PC-9 (cell line): Measurements from ENCODE around the gene PSMD2. TPM values are rescaled to one million over a fixed set of nuclear protein-coding genes. Genes with fewer than 3 reads are reported as not detected.

Experiments
- BruUV-seq: library from RNA; stranded (reverse); fragments of 400-500 nt; replicated peaks from 2 replicates; lab custom pipeline; 2021; lab: Mats Ljungman, UMichigan
- CTCF ChIA-PET: fragments of 300-600 bp; sonication (Branson Sonifier 250); formaldehyde crosslinking; loops from one replicate; lab custom pipeline; 2022; ENCODE audit warnings: antibody characterized with exemption; lab: Charles Lee
- POLR2A ChIA-PET: fragments of 300-600 bp; sonication (Branson Sonifier 250); formaldehyde crosslinking; loops from one replicate; lab custom pipeline; 2022; ENCODE audit warnings: antibody characterized with exemption; ENCODE audit not compliant: unreplicated experiment; lab: Charles Lee
- DNase-seq, 2 experiments: peaks; one replicate each; pipeline versions ENCODE4 v3.0.0 to v3.0.0-alpha.2; 2015 to 2022; ENCODE audit warnings: mixed read lengths in 1 of 2
- H2AFZ ChIP-seq: fragments of 200-600 bp; sonication (generic); 2 replicates; pipeline ENCODE4 v1.8.1; 2017; ENCODE audit warnings: antibody characterized with exemption
- H3F3A ChIP-seq: fragments of 200-600 bp; sonication (generic); 2 replicates; pipeline ENCODE4 v1.8.1; 2017; ENCODE audit warnings: antibody characterized with exemption, mild to moderate bottlenecking, low read depth; ENCODE audit not compliant: insufficient read depth
- H3K27ac ChIP-seq: fragments of 200-600 bp; sonication (generic); 2 replicates; pipeline ENCODE4 v1.6.1; 2016; ENCODE audit warnings: mixed run types
- H3K27me3 ChIP-seq: fragments of 200-600 bp; sonication (generic); 2 replicates; pipeline ENCODE4 v1.6.1; 2016; ENCODE audit warnings: low read depth, mixed run types; ENCODE audit not compliant: insufficient read depth
- H3K36me3 ChIP-seq: fragments of 200-600 bp; sonication (generic); 2 replicates; pipeline ENCODE4 v1.6.1; 2016; ENCODE audit warnings: low read depth, mixed run types
- H3K4me1 ChIP-seq: fragments of 200-600 bp; sonication (generic); replicated peaks from 2 replicates; pipeline ENCODE4 v1.6.1; 2016; ENCODE audit warnings: mixed run types; ENCODE audit not compliant: insufficient read depth
- H3K4me2 ChIP-seq: fragments of 200-600 bp; sonication (generic); 2 replicates; pipeline ENCODE4 v1.6.1; 2017; ENCODE audit warnings: mixed run types
- H3K4me3 ChIP-seq: fragments of 200-600 bp; sonication (generic); 2 replicates; pipeline ENCODE4 v1.6.1; 2016; ENCODE audit warnings: mixed run types
- H3K79me2 ChIP-seq: fragments of 200-600 bp; sonication (generic); 2 replicates; pipeline ENCODE4 v1.6.1; 2017; ENCODE audit warnings: low read depth, mixed run types
- H3K9me2 ChIP-seq: fragments of 200-600 bp; sonication (generic); 2 replicates; pipeline ENCODE4 v1.8.1; 2017; ENCODE audit warnings: mild to moderate bottlenecking; ENCODE audit not compliant: insufficient read depth
- H3K9me3 ChIP-seq: fragments of 200-600 bp; sonication (generic); 2 replicates; pipeline ENCODE4 v1.8.1; 2016; ENCODE audit warnings: low read depth; ENCODE audit not compliant: insufficient read depth
- H4K20me1 ChIP-seq: fragments of 200-600 bp; sonication (generic); 2 replicates; pipeline ENCODE4 v1.8.1; 2017; ENCODE audit not compliant: insufficient read depth
- EZH2 ChIP-seq: fragments of 200-600 bp; sonication (generic); IDR thresholded peaks from 2 replicates; pipeline ENCODE4 v1.8.0; 2017; ENCODE audit warnings: antibody characterized with exemption, low read depth
- intact Hi-C: fragments of 100-400 bp; cut with micrococcal nuclease; formaldehyde crosslinking; loops from one replicate; pipeline ENCODE4 v1.10.0; 2022; ENCODE audit not compliant: unreplicated experiment
- total RNA-seq: library from RNA; stranded (reverse); gene quantifications from 2 replicates; pipeline ENCODE4 v1.2.3, GENCODE V29; 2021
- TF ChIP-seq, protein P1 (sequence below): fragments of 200-600 bp; sonication (generic); conservative IDR thresholded peaks from 2 replicates; pipeline ENCODE4 v1.6.1; 2017; ENCODE audit warnings: mixed run types, antibody characterized with exemption, mild to moderate bottlenecking, moderate library complexity

PSMD2 gene
- total RNA-seq, 1 experiment from 2014 or later, result 788 TPM

DNA sequence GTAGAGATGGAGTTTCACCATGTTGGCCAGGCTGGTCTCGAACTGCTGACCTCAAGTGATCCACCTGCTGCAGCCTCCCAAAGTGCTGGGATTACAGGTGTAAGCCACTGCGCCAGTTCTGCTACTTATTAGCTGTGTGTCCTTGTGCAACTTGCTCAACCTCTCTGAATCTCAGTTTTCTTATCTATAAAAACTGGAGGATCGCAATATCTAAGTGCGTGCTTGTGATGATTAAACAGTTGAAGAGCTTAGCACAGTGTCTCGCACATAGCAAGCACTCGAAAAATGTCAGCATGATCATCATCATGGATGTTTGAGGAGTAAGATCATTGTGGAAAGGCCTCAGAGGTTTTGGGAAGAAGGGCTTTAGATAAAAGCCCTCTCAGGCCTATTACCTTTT, 51.6 kb downstream of the PSMD2 start:
- H3K79me2 ChIP-seq, result no peaks in the 10 kb centered on the region
- H3K36me3 ChIP-seq, result no peaks in the 10 kb centered on the region
- H2AFZ ChIP-seq, result no peak overlapping the region
- H3K4me2 ChIP-seq, result no peak overlapping the region
- H4K20me1 ChIP-seq, result no peaks in the 10 kb centered on the region
- TF ChIP-seq, protein P1, sequence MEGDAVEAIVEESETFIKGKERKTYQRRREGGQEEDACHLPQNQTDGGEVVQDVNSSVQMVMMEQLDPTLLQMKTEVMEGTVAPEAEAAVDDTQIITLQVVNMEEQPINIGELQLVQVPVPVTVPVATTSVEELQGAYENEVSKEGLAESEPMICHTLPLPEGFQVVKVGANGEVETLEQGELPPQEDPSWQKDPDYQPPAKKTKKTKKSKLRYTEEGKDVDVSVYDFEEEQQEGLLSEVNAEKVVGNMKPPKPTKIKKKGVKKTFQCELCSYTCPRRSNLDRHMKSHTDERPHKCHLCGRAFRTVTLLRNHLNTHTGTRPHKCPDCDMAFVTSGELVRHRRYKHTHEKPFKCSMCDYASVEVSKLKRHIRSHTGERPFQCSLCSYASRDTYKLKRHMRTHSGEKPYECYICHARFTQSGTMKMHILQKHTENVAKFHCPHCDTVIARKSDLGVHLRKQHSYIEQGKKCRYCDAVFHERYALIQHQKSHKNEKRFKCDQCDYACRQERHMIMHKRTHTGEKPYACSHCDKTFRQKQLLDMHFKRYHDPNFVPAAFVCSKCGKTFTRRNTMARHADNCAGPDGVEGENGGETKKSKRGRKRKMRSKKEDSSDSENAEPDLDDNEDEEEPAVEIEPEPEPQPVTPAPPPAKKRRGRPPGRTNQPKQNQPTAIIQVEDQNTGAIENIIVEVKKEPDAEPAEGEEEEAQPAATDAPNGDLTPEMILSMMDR, result no peak
- TF ChIP-seq EZH2, result no peak
- no peak overlapping the region for H3K27ac ChIP-seq
- H3K27me3 ChIP-seq, result no peaks in the 10 kb centered on the region
- H3K4me1 ChIP-seq, result peaks cover 3% of the 10 kb centered on the region; the same call in 1 of the 2 replicates
- H3K9me2 ChIP-seq, result no peaks in the 10 kb centered on the region
- POLR2A ChIA-PET, result no interaction called here
- no peak overlapping the region for H3K4me3 ChIP-seq
- 0 out of 2 replicates have a peak, but pooled peaks cover 5% of the 10 kb centered on the region for H3F3A ChIP-seq
- CTCF ChIA-PET, result interaction anchor here (1.2 kb wide), 1 partner anchor 11 kb away, joined by 3 read pairs; the partner anchor contains the start of genes CLCN2 and POLR2H
- H3K9me3 ChIP-seq, result no peaks in the 10 kb centered on the region
- peak in 1 of 2 experiments; percentile 25 for DNase-seq
- no TSS peak for BruUV-seq
- intact Hi-C loops, result no loop called here

DNA sequence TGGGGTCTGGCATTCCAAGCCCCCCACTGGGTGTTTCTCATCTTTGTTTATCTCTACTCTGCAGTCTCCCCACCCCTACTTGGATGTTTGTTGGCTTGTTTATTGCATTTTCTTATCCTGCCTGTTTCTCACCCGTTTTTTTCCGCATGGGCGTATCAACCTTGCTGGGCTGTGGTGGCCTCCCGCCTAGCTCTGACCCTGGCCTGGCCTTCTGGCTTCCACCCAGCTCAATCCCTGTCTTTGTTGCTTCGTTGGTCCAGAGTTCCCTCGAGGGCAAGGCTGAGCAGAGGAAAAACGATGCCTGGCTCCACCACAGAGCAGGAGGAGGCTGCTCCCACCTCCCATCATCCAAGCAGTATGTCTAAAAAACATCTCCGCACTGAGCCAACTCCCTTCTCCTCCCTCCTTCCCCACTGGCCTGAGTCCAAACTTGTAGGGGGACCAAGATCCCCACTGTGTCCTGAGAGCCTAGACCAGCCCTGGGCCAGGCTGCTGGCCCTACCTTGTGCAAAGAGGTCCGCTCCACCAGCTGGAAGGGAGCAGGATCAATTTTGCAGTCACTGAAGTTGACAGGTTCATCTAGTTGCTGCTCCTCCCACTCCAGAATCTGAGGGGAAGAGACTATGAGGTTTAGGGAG, 52.6 kb downstream of the PSMD2 start:
- H4K20me1 ChIP-seq, result no peaks in the 10 kb centered on the region
- no peak overlapping the region for H3K27ac ChIP-seq
- no peaks in the 10 kb centered on the region for H3K9me3 ChIP-seq
- no peaks in the 10 kb centered on the region for H3K9me2 ChIP-seq
- H3F3A ChIP-seq, result 0 out of 2 replicates have a peak, but pooled peaks cover 5% of the 10 kb centered on the region
- no peak overlapping the region for H3K4me2 ChIP-seq
- no TSS peak for BruUV-seq
- H2AFZ ChIP-seq, result no peak overlapping the region
- H3K4me1 ChIP-seq, result no peaks in the 10 kb centered on the region
- TF ChIP-seq EZH2, result no peak
- no peak for DNase-seq
- CTCF ChIA-PET, result interaction anchor here (0.5 to 1.2 kb wide), 2 partner anchors 10 to 905 kb away, joined by 3 read pairs; partner anchors contain the start of genes CLCN2 and POLR2H
- POLR2A ChIA-PET, result interaction anchor here (0.6 kb wide), 1 partner anchor 74 kb away, joined by 8 read pairs; no protein-coding TSS in a partner anchor
- H3K27me3 ChIP-seq, result no peaks in the 10 kb centered on the region
- no peak overlapping the region for H3K4me3 ChIP-seq
- intact Hi-C loops, result no loop called here
- no peaks in the 10 kb centered on the region for H3K36me3 ChIP-seq
- H3K79me2 ChIP-seq, result no peaks in the 10 kb centered on the region

- H3K4me2 ChIP-seq, result no peak overlapping the region
- no TSS peak for BruUV-seq
- TF ChIP-seq, protein P1, result no peak
- TF ChIP-seq EZH2, result no peak
- no peak overlapping the region for H3K27ac ChIP-seq
- no peaks in the 10 kb centered on the region for H3K9me2 ChIP-seq
- no peaks in the 10 kb centered on the region for H3K79me2 ChIP-seq
- no peak overlapping the region for H3K4me3 ChIP-seq
- no peaks in the 10 kb centered on the region for H3K27me3 ChIP-seq
- H3K4me1 ChIP-seq, result no peaks in the 10 kb centered on the region
- H2AFZ ChIP-seq, result no peak overlapping the region
- DNase-seq, result no peak
- intact Hi-C loops, result no loop called here
- no peaks in the 10 kb centered on the region for H4K20me1 ChIP-seq
- H3K36me3 ChIP-seq, result no peaks in the 10 kb centered on the region
- H3K9me3 ChIP-seq, result no peaks in the 10 kb centered on the region
- CTCF ChIA-PET, result no interaction called here
- POLR2A ChIA-PET, result no interaction called here
- H3F3A ChIP-seq, result 0 out of 2 replicates have a peak, but pooled peaks cover 5% of the 10 kb centered on the region
Observed at GRCh38 chr3:184352149-184352785, 53.2 kb downstream of the PSMD2 start.
